Measurements from ENCODE around the gene ARID1B. TPM values are rescaled to one million over a fixed set of nuclear protein-coding genes. Genes with fewer than 3 reads are reported as not detected.

The ARID1B gene
- total RNA-seq, 1 experiment from 2014 or later = 60.3 TPM

DNA sequence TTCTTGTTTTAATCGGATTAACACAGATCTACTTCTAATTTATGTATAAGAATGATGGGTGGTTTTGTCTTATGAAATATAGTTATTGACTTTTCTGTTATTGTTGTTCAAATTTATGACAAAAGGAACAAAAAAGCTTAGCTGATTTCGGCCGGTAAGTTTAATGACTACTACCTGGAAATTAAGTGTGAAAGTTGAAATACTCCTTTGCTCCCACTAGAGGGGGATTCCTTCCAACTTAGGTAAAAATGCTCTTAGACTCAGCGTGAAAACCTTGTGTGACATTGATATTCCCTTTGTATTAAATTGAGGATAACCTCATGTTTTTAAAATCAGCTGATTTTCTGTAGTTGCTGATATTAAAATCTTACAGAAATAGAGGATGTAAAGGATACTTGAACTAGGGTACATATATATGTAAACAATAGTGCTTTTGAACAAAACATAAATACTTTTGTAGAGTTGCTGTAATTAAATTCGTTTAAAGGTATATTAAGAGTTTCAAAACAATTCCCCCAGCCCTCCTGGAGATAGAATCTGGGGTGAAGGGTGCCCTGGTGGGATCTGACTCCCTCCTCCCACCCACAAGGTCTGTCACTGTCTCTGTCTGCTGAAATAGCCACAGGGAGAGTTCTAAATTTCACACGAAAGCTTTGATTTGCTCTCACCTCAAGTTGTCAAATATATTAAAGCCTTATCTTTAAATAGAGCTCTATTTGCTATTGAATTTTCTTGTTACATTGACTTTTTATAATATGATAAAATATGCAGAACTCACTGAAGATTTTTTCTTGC lies 257.5 kb downstream of the ARID1B start:
- ATAC-seq = no peak
- Mint-ChIP-seq H3K4me1 (peaks cover 30% of the 10 kb centered on the region), H3K4me3 (no peak overlapping the region), H3K36me3 (peaks cover under 1% of the 10 kb centered on the region; the same call in 1 of the 2 replicates), H3K9me3 (0 out of 2 replicates have a peak, but pooled peaks cover under 1% of the 10 kb centered on the region), H3K27me3 (ENCODE audit: low read depth) (no peaks in the 10 kb centered on the region), H3K27ac (peak overlapping the region; percentile 27; the same call in 1 of the 2 replicates)
- no peak for DNase-seq (ENCODE audit: low spot score)
- ChIA-PET POLR2A (no interaction called here), CTCF (interaction anchor here (0.5 to 2.3 kb wide), 11 partner anchors 8 to 247 kb away, joined by 3 to 20 read pairs (median 5); no protein-coding TSS in a partner anchor)
- TF ChIP-seq IRF2 (CRISPR knock-in tag; IDR thresholded peaks at IDR 0.05; ENCODE audit: borderline replicate concordance, low read depth) = no peak
- no peak for TF ChIP-seq FOXK1 (CRISPR knock-in tag; IDR thresholded peaks at IDR 0.05)
- TF ChIP-seq, protein P1, sequence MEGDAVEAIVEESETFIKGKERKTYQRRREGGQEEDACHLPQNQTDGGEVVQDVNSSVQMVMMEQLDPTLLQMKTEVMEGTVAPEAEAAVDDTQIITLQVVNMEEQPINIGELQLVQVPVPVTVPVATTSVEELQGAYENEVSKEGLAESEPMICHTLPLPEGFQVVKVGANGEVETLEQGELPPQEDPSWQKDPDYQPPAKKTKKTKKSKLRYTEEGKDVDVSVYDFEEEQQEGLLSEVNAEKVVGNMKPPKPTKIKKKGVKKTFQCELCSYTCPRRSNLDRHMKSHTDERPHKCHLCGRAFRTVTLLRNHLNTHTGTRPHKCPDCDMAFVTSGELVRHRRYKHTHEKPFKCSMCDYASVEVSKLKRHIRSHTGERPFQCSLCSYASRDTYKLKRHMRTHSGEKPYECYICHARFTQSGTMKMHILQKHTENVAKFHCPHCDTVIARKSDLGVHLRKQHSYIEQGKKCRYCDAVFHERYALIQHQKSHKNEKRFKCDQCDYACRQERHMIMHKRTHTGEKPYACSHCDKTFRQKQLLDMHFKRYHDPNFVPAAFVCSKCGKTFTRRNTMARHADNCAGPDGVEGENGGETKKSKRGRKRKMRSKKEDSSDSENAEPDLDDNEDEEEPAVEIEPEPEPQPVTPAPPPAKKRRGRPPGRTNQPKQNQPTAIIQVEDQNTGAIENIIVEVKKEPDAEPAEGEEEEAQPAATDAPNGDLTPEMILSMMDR (IDR thresholded peaks at IDR 0.05) = peak; percentile 49
- no peak for TF ChIP-seq SP1 (CRISPR knock-in tag; conservative IDR thresholded peaks at IDR 0.05)

DNA sequence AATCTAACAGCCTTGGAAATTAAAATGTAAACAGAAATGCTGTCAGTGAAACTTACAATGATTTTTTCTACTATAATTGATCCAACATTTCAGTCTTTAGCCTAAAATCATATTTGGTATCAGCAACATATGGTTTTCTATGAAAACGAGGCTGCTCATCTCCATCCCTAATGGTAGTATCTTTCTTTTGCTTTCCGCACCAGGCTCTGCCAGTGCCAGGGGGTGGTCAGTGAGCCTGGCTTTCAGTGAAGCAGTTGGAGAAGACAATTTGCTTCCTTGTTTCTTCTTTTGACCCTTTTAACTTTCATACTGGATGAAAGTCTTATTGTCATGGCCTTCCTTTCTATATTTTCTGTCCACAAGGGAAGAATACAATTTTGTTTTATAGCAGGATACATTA lies 258.4 kb downstream of the ARID1B start:
- no peak for ATAC-seq
- Mint-ChIP-seq H3K36me3 (no peaks in the 10 kb centered on the region), H3K27ac (no peak overlapping the region), H3K9me3 (no peaks in the 10 kb centered on the region), H3K4me3 (no peak overlapping the region), H3K4me1 (peaks cover 23% of the 10 kb centered on the region), H3K27me3 (ENCODE audit: low read depth) (no peaks in the 10 kb centered on the region)
- POLR2A ChIA-PET = no interaction called here
- no peak for DNase-seq (ENCODE audit: low spot score)
- CTCF ChIA-PET = interaction anchor here (1.0 to 2.3 kb wide), 3 partner anchors 55 to 149 kb away, joined by 4 to 10 read pairs (median 7); no protein-coding TSS in a partner anchor
- no peak for TF ChIP-seq IRF2 (CRISPR knock-in tag; IDR thresholded peaks at IDR 0.05; ENCODE audit: borderline replicate concordance, low read depth)
- TF ChIP-seq ATF1 (CRISPR knock-in tag; IDR thresholded peaks at IDR 0.05) = no peak
- TF ChIP-seq HMGXB4 (CRISPR knock-in tag; IDR thresholded peaks at IDR 0.05) = no peak
- no peak for TF ChIP-seq CDX4 (CRISPR knock-in tag; IDR thresholded peaks at IDR 0.05; ENCODE audit: borderline replicate concordance)
- no peak for TF ChIP-seq GTF2I (CRISPR knock-in tag; conservative IDR thresholded peaks at IDR 0.05)
- TF ChIP-seq MYBL2 (CRISPR knock-in tag; IDR thresholded peaks at IDR 0.05) = no peak
- no peak for TF ChIP-seq RELA (CRISPR knock-in tag; IDR thresholded peaks at IDR 0.05; ENCODE audit: borderline replicate concordance)
- no peak for TF ChIP-seq GRHL2 (CRISPR knock-in tag; IDR thresholded peaks at IDR 0.05; ENCODE audit: insufficient replicate concordance, severe bottlenecking)
- TF ChIP-seq FOXJ3 (CRISPR knock-in tag; IDR thresholded peaks at IDR 0.05; ENCODE audit: borderline replicate concordance) = no peak
- TF ChIP-seq, protein P2, sequence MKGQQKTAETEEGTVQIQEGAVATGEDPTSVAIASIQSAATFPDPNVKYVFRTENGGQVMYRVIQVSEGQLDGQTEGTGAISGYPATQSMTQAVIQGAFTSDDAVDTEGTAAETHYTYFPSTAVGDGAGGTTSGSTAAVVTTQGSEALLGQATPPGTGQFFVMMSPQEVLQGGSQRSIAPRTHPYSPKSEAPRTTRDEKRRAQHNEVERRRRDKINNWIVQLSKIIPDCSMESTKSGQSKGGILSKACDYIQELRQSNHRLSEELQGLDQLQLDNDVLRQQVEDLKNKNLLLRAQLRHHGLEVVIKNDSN (CRISPR knock-in tag; IDR thresholded peaks at IDR 0.05) = no peak
- TF ChIP-seq ZNF121 (CRISPR knock-in tag; IDR thresholded peaks at IDR 0.05) = no peak
- no peak for TF ChIP-seq SMAD4 (CRISPR knock-in tag; IDR thresholded peaks at IDR 0.05)
- no peak for TF ChIP-seq NR1H2 (CRISPR knock-in tag; IDR thresholded peaks at IDR 0.05)
- TF ChIP-seq MAX (CRISPR knock-in tag; IDR thresholded peaks at IDR 0.05) = no peak
